ENCODE results near the gene C4A.
"Not testable (repeated sequence)": the region's sequence is repeated elsewhere in the genome, so short reads cannot be mapped to it uniquely, and the experiment has no call there.

DNA sequence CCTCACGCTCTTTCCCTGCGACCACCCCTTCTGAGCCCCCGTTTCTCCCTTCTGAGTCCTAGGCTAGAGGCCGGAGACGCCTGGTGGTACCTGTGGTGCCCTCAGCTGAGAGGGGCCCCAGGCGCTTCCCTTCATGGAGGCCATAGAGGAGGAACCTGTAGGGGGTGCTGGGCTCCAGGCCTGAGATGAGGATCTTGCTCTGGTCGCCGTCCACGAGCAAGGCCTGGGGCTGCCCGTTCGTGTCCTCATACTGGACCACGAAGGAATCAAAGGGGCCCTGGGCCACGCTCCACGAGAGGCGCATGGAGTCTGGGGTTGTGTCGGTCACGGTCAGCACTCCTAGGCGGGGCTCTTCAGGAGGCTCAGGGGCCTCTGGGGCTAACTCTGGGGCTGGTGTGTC lies 63.1 kb downstream of the C4A start:
- TF ChIP-seq, protein P1, sequence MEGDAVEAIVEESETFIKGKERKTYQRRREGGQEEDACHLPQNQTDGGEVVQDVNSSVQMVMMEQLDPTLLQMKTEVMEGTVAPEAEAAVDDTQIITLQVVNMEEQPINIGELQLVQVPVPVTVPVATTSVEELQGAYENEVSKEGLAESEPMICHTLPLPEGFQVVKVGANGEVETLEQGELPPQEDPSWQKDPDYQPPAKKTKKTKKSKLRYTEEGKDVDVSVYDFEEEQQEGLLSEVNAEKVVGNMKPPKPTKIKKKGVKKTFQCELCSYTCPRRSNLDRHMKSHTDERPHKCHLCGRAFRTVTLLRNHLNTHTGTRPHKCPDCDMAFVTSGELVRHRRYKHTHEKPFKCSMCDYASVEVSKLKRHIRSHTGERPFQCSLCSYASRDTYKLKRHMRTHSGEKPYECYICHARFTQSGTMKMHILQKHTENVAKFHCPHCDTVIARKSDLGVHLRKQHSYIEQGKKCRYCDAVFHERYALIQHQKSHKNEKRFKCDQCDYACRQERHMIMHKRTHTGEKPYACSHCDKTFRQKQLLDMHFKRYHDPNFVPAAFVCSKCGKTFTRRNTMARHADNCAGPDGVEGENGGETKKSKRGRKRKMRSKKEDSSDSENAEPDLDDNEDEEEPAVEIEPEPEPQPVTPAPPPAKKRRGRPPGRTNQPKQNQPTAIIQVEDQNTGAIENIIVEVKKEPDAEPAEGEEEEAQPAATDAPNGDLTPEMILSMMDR (IDR thresholded peaks at IDR 0.05) = not testable (repeated sequence)
- not testable (repeated sequence) for TF ChIP-seq POLR2A (IDR thresholded peaks at IDR 0.05; ENCODE audit: low read depth); POLR2AphosphoS5 (IDR thresholded peaks at IDR 0.05)

Data from esophagus muscularis mucosa (tissue), 3 donors.